ENCODE measurements around the gene NUDT21. TPM values are rescaled to one million over a fixed set of nuclear protein-coding genes. Genes with fewer than 3 reads are reported as not detected.

The NUDT21 gene
- total RNA-seq, 4 donors from 2014 or later: 26.1 to 43.6 (median 34.2) TPM

- no peak for DNase-seq
- no peak overlapping the region for H3K27ac ChIP-seq
- peaks cover 0 to 97% (median 0%) of the 10 kb centered on the region in 3 donors for H3K36me3 ChIP-seq
- H3K4me3 ChIP-seq: no peak overlapping the region
- TF ChIP-seq, protein P1, sequence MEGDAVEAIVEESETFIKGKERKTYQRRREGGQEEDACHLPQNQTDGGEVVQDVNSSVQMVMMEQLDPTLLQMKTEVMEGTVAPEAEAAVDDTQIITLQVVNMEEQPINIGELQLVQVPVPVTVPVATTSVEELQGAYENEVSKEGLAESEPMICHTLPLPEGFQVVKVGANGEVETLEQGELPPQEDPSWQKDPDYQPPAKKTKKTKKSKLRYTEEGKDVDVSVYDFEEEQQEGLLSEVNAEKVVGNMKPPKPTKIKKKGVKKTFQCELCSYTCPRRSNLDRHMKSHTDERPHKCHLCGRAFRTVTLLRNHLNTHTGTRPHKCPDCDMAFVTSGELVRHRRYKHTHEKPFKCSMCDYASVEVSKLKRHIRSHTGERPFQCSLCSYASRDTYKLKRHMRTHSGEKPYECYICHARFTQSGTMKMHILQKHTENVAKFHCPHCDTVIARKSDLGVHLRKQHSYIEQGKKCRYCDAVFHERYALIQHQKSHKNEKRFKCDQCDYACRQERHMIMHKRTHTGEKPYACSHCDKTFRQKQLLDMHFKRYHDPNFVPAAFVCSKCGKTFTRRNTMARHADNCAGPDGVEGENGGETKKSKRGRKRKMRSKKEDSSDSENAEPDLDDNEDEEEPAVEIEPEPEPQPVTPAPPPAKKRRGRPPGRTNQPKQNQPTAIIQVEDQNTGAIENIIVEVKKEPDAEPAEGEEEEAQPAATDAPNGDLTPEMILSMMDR (IDR thresholded peaks at IDR 0.05): no peak
- TF ChIP-seq POLR2A (IDR thresholded peaks at IDR 0.05): no peak
- no peaks in the 10 kb centered on the region for H3K27me3 ChIP-seq
- H3K4me1 ChIP-seq: no peaks in the 10 kb centered on the region
- H3K9me3 ChIP-seq: no peaks in the 10 kb centered on the region
These were observed 18.6 kb upstream of the NUDT21 start for GRCh38 chr16:56469748-56470147.

DNA sequence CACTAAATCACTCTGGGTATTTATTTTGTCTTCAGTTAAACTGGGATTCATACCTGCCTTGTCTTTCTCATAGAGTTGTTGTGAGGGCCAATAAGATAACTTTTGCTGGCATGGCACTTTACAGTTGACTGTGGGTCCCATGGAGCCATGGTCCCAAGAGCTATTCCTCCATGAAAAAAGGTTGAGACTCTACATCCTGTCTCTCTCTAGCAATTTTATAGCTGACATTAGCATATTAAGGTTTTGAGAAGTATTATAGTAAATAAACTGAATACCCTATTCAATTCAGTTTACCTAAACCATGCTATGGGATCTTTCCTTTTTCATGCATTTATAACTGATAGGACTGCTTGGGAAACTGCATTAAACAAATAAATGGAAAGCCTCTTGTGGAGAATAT, 17.7 kb upstream of the NUDT21 start:
- H3K4me3 ChIP-seq: no peak overlapping the region
- H3K4me1 ChIP-seq: no peaks in the 10 kb centered on the region
- H3K36me3 ChIP-seq: peaks cover 0 to 93% (median 0%) of the 10 kb centered on the region in 3 donors
- no peak for DNase-seq
- no peaks in the 10 kb centered on the region for H3K9me3 ChIP-seq
- H3K27ac ChIP-seq: no peak overlapping the region
- TF ChIP-seq, protein P1 (IDR thresholded peaks at IDR 0.05): no peak
- no peak for TF ChIP-seq POLR2A (IDR thresholded peaks at IDR 0.05)
- H3K27me3 ChIP-seq: no peaks in the 10 kb centered on the region

GRCh38 chr16:56466344-56466743, 15.2 kb upstream of the NUDT21 start:
- Histone ChIP-seq H3K27ac (no peak overlapping the region), H3K4me3 (no peak overlapping the region), H3K9me3 (no peaks in the 10 kb centered on the region), H3K4me1 (no peaks in the 10 kb centered on the region), H3K27me3 (no peaks in the 10 kb centered on the region), H3K36me3 (peaks cover 0 to 86% (median 0%) of the 10 kb centered on the region in 3 donors)
- DNase-seq: no peak
- no peak for TF ChIP-seq POLR2A (IDR thresholded peaks at IDR 0.05)
- TF ChIP-seq, protein P1 (IDR thresholded peaks at IDR 0.05): no peak

DNA sequence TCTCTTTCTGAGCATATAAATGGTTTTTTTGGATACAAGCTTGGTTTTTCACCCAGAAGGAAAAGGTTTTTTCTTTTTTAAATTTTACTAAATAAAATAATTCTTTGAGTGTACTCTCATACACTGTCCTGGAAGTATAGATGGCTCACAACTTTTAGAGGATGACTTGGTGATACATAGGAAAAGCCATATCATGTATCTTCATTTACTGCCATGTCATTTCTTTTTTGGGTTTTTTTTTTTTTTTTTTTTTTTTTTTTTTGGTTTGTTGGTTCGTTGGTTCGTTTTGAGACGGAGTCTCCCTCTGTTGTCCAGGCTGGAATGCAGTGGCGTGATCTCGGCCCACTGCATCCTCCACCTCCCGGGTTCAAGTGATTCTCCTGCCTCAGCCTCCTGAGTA, 12.0 kb upstream of the NUDT21 start:
- Histone ChIP-seq H3K4me1 (no peaks in the 10 kb centered on the region), H3K4me3 (no peak overlapping the region), H3K9me3 (no peaks in the 10 kb centered on the region), H3K27me3 (no peaks in the 10 kb centered on the region), H3K27ac (no peak overlapping the region), H3K36me3 (peaks cover 0 to 78% (median 0%) of the 10 kb centered on the region in 3 donors)
- DNase-seq: no peak
- TF ChIP-seq POLR2A (IDR thresholded peaks at IDR 0.05): no peak
- TF ChIP-seq, protein P1 (IDR thresholded peaks at IDR 0.05): no peak

DNA sequence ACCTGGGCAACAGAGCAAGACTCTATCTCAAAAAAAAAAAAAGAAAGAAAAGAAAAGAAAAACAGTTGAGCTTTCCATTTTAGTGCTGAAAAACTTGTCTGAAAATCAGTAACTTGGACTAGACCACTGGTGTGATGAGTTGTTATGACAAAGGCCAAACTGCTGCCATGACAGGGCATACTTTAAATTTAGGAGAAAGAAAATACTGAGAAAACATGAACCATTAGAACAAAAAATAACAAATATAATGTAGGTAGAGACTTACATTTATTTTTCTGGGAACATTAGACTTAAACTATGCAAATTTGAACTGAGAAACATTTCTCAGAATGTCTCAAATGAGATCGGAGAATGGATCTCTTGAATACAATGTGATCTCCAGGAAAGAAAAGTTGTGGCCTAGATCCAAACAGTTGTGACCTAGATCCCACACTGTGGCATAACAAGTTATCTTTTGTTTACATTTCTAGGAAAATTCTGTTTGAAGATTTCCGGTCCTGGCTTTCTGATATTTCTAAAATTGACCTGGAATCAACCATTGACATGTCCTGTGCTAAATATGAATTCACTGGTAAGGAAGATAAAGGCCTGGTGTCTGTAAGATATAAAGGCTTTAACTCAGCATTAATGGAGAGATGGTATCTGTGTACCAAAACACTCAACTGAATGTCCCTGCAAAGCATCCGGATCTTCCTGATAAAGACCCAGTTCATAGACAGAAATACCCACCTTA, 11.1 kb upstream of the NUDT21 start:
- TF ChIP-seq POLR2A (IDR thresholded peaks at IDR 0.05): no peak
- TF ChIP-seq, protein P1 (IDR thresholded peaks at IDR 0.05): no peak
- H3K36me3 ChIP-seq: peaks cover 0 to 75% (median 0%) of the 10 kb centered on the region in 3 donors
- H3K4me3 ChIP-seq: no peak overlapping the region
- H3K27me3 ChIP-seq: no peaks in the 10 kb centered on the region
- H3K27ac ChIP-seq: no peak overlapping the region
- DNase-seq: no peak
- no peaks in the 10 kb centered on the region for H3K9me3 ChIP-seq
- H3K4me1 ChIP-seq: no peaks in the 10 kb centered on the region
